ENCODE data around the gene BACH1. TPM values are rescaled to one million over a fixed set of nuclear protein-coding genes. Genes with fewer than 3 reads are reported as not detected.

The BACH1 gene
- total RNA-seq, 2 experiments from 2014 or later = 18.6 to 38.4 TPM

DNA sequence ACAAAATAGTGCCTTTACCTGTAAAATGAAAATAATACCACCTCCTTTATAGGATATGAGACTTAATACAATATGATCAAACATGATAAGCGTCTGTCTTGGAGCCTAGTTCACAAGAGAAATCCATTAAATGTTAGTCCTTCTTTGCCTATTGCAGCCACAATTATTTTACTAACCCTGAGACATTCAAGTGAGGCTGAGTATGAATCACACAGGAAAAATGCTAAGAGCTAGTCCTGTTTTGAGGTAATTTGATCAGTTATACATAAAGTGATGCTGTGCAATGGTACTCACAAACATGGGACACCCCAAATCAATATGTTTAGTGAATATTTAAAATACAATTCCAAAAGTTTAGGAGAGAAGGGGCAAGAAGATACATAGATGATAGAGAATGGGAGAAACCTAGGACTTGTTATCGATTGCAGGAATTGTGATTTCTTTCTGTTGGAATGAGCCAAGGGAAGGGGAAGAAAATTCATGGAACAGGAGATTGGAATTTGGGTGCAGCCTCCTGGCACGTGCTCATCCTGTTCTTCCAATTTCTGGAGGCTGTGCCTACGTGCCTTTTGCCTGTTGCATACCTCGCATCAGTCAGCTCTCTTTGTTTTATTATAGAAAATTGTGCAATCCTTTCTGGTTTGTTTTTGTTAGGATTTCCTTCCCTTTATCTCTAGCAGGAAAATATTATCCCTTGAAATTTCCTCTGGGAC, 39.9 kb upstream of the BACH1 start:
- CTCF ChIA-PET (ENCODE audit: unreplicated experiment) = no interaction called here
- no peaks in the 10 kb centered on the region for H3K79me2 ChIP-seq (ENCODE audit: insufficient read depth, low read depth, low read length)
- POLR2A ChIA-PET = interaction anchor here (1.4 to 1.5 kb wide), 2 partner anchors 32 to 88 kb away, joined by 3 to 6 read pairs; no protein-coding TSS in a partner anchor
- no peaks in the 10 kb centered on the region for H4K20me1 ChIP-seq (ENCODE audit: insufficient read depth, low read length)
- H3K4me2 ChIP-seq (ENCODE audit: low read length) = no peak overlapping the region
- no TSS peak for BruUV-seq (replicated peaks)
- H3K4me3 ChIP-seq (ENCODE audit: low read depth, low read length, poor library complexity, severe bottlenecking) = no peak overlapping the region
- H2AFZ ChIP-seq (ENCODE audit: low read length) = no peak overlapping the region
- no peaks in the 10 kb centered on the region for H3K9me2 ChIP-seq (ENCODE audit: insufficient read depth, low read length)
- H3K36me3 ChIP-seq (ENCODE audit: insufficient read depth, low read length) = no peaks in the 10 kb centered on the region
- intact Hi-C loops (cut with micrococcal nuclease; ENCODE audit: unreplicated experiment) = no loop called here
- no peak overlapping the region for H3K27ac ChIP-seq (ENCODE audit: low read depth, low read length, poor library complexity, severe bottlenecking)
- H3K4me1 ChIP-seq (ENCODE audit: insufficient read depth, low read length, poor library complexity, severe bottlenecking) = no peaks in the 10 kb centered on the region
- no peaks in the 10 kb centered on the region for H3K9me3 ChIP-seq (ENCODE audit: low read length)
- TF ChIP-seq, protein P1, sequence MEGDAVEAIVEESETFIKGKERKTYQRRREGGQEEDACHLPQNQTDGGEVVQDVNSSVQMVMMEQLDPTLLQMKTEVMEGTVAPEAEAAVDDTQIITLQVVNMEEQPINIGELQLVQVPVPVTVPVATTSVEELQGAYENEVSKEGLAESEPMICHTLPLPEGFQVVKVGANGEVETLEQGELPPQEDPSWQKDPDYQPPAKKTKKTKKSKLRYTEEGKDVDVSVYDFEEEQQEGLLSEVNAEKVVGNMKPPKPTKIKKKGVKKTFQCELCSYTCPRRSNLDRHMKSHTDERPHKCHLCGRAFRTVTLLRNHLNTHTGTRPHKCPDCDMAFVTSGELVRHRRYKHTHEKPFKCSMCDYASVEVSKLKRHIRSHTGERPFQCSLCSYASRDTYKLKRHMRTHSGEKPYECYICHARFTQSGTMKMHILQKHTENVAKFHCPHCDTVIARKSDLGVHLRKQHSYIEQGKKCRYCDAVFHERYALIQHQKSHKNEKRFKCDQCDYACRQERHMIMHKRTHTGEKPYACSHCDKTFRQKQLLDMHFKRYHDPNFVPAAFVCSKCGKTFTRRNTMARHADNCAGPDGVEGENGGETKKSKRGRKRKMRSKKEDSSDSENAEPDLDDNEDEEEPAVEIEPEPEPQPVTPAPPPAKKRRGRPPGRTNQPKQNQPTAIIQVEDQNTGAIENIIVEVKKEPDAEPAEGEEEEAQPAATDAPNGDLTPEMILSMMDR (conservative IDR thresholded peaks at IDR 0.05; ENCODE audit: low read length) = no peak
- TF ChIP-seq EZH2phosphoT487 (IDR thresholded peaks at IDR 0.05; ENCODE audit: borderline replicate concordance, low read depth, low read length) = no peak
- no peak for DNase-seq (ENCODE audit: low spot score)

DNA sequence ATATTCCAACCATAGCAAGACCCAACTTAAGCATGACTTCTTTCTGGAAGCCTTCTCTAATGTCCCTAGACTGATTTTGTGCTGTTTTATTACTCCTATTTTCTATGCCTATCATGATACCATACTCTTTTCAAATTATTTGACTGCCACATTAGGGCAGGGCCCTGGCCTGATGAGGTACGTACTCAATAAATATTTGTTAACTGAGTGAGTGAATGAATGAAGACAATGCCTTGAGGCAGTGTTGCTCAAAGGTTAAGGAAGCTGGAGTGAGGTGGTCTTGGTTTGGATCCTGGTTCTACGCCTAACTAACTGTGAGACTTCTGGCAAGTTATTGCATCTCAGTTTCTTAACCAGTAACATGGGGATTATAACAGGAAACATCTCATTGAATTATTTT, 38.3 kb upstream of the BACH1 start:
- no peaks in the 10 kb centered on the region for H4K20me1 ChIP-seq (ENCODE audit: insufficient read depth, low read length)
- intact Hi-C loops (cut with micrococcal nuclease; ENCODE audit: unreplicated experiment) = no loop called here
- ChIA-PET POLR2A (interaction anchor here (0.7 to 1.2 kb wide), 3 partner anchors 12 to 552 kb away, joined by 3 to 4 read pairs (median 3); no protein-coding TSS in a partner anchor), CTCF (ENCODE audit: unreplicated experiment) (no interaction called here)
- H3K9me2 ChIP-seq (ENCODE audit: insufficient read depth, low read length) = no peaks in the 10 kb centered on the region
- BruUV-seq (replicated peaks) = no TSS peak
- H2AFZ ChIP-seq (ENCODE audit: low read length) = no peak overlapping the region
- TF ChIP-seq, protein P1 (conservative IDR thresholded peaks at IDR 0.05; ENCODE audit: low read length) = no peak
- H3K79me2 ChIP-seq (ENCODE audit: insufficient read depth, low read depth, low read length) = no peaks in the 10 kb centered on the region
- H3K27ac ChIP-seq (ENCODE audit: low read depth, low read length, poor library complexity, severe bottlenecking) = no peak overlapping the region
- H3K9me3 ChIP-seq (ENCODE audit: low read length) = no peaks in the 10 kb centered on the region
- H3K4me1 ChIP-seq (ENCODE audit: insufficient read depth, low read length, poor library complexity, severe bottlenecking) = no peaks in the 10 kb centered on the region
- no peaks in the 10 kb centered on the region for H3K36me3 ChIP-seq (ENCODE audit: insufficient read depth, low read length)
- DNase-seq (ENCODE audit: low spot score) = no peak
- no peak overlapping the region for H3K4me3 ChIP-seq (ENCODE audit: low read depth, low read length, poor library complexity, severe bottlenecking)
- no peak overlapping the region for H3K4me2 ChIP-seq (ENCODE audit: low read length)

All from OCI-LY7 (cell line).